Hematopoietic multipotent progenitor cell treated with erythropoietin and hydrocortisone succinate and interleukin-3 and kit ligand, for 15 days (in vitro differentiated cells): Measurements from ENCODE around the gene CSMD2.

Experiments used
- DNase-seq: peaks from one replicate; pipeline ENCODE4 v3.0.0-alpha.2; 2015; ENCODE audit warnings: low spot score

The CSMD2 gene

DNA sequence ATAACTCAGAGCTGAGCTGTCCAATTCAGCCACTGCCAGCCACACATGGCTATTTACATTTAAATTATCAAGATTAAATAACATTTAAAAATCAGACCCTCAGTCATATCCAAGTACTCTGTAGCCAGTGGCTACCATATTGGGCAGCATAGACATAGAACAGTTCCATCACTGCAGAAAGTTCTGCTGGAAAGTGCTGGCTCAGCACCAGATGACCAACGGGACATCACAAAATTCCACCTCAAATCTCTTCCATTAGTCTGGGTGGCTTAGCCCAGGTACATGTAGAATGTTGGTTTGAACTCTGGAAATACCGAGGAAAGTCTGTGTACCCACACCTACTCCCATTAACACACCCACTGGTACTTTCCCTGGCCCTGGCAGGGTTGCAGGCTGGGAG lies 563.3 kb downstream of the CSMD2 start:
- no peak for DNase-seq

GRCh38 chr1:33599516-33600115 lies 565.4 kb downstream of the CSMD2 start:
- no peak for DNase-seq

DNA sequence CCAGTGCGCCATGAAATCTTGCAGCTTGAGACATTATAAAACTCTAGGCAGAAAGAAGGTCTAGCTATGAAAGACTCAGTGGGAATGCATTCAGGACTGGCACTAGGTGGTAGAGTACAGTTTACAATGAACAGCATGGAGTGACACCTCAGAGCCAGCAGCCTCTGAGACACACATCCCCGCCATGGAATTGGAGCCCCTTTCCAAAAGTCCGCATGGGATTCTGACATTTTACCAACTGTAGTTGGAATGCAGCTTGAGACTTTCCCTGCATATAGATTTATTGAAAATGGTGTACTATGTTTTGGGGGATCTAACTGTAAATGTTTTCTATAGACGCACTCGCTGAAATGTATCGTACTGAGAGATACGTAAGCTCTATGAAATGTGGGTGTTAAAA lies 576.3 kb downstream of the CSMD2 start:
- no peak for DNase-seq

- DNase-seq: no peak
Measured at GRCh38 chr1:33586795-33587194, 578.2 kb downstream of the CSMD2 start.

GRCh38 chr1:33586106-33586505 lies 578.9 kb downstream of the CSMD2 start:
- no peak for DNase-seq

GRCh38 chr1:33583567-33583966 lies 581.5 kb downstream of the CSMD2 start:
- DNase-seq: no peak

DNA sequence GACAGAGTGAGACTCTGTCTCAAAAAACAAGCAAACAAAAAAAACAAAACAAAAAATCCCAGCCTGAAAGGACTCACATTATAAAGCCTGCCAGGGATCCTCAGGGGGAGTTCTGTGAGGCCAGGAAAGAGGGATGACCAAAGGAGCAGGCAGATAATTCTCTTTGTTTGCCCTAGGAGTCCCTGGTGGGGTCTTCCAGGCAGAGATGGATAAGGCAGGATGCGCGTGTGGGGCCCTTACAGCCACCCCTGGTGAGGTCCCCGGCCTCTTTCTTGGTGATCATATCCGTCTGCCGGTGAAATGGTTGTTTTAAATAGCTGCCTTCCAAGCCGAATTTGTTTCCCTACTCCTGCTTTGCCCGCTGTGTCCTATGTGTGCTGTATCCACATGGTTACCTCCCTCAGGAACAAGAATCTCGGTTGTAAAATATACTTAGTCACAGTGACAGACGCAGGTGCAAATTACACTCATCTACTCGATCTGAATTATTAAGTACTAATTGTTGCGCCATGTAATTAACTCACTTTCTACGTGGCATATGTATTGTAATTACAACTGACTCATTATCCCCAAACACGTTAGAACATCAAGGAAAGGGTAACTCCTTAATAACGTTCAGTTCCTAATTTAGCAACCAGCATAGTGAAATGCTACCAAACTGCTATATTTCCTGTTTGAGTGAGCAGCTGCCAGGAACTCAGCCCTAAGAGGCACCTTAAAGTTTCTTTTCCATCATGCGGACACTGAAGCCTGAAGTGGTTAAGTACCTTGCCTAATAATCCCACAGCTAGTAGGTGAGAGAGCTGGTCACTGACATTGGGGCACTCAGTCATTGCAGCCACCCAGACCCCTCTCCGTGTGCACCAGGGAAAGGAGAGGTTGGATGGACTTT lies 586.2 kb downstream of the CSMD2 start:
- no peak for DNase-seq

GRCh38 chr1:33577663-33578062 lies 587.4 kb downstream of the CSMD2 start:
- no peak for DNase-seq

DNA sequence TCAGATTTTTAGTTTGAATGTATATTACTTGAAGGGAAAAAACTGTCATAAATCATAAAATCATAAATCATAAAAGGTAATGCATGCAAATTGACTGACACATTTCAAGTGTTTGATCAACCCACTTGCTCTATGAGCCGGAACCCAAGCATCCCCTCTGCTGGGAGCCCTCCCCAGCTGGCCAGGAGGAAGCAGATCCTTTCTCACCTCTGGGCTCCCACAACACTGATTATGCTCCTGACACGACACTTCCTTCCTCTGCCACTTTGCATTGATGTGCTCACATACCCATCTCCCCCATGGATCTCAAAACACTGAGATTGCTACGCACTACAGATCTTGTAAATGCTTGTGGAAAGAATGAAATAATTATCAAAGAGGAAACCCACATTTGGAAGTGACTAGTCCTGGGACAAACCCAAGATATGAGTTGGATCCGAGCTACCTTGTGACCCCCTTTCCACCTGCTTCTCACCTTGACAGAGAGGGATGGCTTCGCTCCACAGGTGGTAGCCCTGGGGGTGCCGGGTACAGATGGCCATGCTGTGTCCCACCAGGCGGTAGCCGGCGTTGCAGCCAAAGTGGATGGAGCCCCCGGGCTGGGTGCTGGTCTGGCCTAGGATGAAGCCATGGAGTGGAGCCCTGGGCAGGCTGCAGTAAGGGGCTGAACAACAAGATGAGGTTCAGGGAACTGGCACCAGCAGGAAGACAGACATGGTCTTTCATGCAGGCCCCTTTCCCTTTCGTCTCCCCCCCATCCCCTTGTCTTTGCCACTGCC lies 588.0 kb downstream of the CSMD2 start:
- no peak for DNase-seq

GRCh38 chr1:33575324-33575879 lies 589.6 kb downstream of the CSMD2 start:
- no peak for DNase-seq

DNA sequence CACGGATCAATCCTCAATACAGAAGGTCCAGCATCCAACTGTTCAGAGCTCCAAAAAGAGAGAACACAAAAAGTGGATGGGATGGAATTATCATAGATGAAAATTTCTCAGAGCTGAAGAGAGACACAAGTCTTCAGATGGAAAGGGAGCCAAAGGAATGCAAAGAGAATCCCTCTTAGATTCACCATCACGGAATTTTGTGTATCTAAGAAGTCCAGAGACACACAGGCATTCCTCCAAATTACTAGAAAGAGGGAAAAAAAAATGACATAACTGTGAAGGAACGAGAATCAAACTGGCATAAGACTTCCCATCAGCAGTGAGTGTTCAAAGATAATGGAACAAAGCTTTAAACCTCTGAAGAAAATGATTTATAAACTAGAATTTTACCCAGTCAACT lies 591.4 kb downstream of the CSMD2 start:
- no peak for DNase-seq

GRCh38 chr1:33572387-33572786 lies 592.6 kb downstream of the CSMD2 start:
- no peak for DNase-seq

- no peak for DNase-seq
Measured at GRCh38 chr1:33569331-33569730, 595.7 kb downstream of the CSMD2 start.

DNA sequence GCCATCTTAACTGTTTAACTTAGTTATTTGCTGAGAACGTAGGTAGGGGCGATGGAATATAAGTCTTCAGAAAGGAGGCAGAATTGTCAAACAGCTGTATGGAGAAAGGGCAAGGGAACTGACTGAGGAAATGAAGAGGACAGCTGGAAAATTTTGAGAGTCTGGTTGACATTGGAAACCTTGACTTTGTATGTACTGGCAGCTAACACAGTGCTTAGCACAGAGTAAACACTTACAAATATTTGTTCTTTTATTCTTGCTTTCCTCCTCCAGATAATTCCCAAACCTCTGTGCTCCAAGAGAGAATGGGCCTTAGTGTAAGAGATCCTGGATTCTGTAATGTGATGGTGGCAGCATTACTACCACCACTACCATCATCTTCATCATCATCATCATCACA lies 601.3 kb downstream of the CSMD2 start:
- DNase-seq: no peak

GRCh38 chr1:33562563-33562962 lies 602.5 kb downstream of the CSMD2 start:
- no peak for DNase-seq

DNA sequence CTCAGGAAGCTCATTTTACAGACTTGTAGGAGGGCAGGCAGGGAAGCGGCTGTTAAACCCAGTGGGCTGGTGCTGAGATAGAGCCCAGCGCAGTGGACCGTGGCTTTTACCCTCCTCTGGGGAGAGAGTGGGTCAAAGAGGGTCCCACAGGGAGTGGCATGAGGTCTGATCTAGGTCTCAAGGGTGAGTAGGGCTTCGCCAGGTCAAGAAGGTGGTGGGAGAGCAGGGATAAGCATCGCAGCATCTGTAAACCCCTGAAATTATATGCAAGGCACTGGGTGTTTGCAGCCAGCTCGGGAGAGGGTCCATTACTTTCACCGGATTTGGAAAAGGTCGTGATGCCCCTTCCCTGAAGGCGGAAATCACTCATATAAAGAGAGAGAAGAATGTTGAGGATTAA lies 603.5 kb downstream of the CSMD2 start:
- DNase-seq: no peak

DNA sequence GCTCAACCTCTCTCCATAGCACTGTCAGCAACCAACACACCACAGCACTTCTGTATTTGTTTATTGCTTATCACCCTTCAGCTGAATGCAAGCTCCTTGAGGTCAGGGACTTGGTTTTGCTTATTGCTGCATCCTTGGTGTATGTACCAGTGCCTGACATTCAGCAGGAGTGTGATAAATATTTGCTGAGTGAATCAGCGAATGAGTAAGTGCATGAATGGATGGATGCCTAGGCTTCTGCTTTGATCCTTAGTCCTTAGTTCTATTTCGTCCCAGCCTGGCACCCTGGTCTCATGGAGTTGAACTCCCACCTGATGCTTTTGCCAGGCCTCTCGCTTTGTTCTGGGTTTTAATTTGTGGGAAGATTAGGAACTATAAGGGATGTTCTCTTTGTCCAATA lies 604.4 kb downstream of the CSMD2 start:
- no peak for DNase-seq

- no peak for DNase-seq
Measured at GRCh38 chr1:33548721-33549120, 616.3 kb downstream of the CSMD2 start.

GRCh38 chr1:33548319-33548718 lies 616.7 kb downstream of the CSMD2 start:
- no peak for DNase-seq

DNA sequence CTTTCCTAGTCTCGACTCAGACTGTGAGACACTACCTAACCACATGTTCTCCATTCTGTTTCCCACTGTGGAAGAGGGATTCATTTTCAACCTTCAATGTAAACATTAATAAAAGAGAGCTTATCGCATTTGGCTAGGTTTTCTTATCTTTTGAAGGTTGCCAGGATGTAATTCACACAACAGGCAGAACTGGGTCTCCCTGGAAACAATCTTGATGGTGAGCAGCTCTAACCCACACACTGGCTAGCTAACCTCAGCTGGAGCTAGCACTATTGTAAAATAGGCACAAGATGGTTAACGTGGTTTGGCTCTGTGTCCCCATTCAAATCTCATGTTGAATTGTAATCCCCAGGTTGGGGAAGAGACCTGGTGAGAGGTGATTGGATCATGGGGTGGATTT lies 617.5 kb downstream of the CSMD2 start:
- DNase-seq: no peak

GRCh38 chr1:33541966-33542365 lies 623.1 kb downstream of the CSMD2 start:
- DNase-seq: no peak

DNA sequence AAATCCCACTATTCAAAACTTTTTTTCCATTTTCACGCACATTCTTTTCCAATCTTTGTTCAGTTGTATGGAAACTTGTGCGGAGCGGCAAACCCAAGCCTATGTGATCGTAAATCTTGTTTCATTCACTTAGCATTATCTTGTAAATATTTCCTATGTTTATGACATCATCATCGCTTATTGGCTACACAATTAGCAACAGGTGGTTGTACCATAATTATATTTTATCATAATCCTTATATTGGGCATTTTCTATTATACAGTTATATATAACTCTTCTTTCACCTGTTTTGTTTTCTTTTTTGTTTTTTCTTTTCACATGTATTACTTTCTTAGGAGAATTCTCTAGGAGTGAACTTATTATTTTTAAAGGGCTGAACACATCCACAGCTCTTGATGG lies 627.1 kb downstream of the CSMD2 start:
- no peak for DNase-seq

DNA sequence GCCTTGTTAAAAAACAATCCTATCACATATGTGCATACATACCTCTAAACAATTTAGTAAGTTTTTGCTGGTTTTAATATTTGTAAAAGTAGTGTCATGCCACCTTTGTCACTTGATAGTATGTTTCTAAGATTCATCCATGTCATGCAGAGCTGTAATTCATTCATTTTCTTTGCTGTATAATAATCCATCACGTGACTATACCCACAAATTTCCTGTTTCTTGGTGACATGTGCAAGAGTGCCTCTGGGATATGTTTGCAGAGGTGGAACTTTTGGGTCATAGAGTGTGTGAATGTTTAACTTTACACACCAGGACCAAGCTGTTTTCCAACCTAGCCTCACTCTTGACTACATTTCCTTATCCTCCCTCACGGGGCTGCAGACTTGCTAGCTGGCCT lies 629.7 kb downstream of the CSMD2 start:
- DNase-seq: no peak
